GM21717 (cell line): ENCODE data around the gene TEKT5.
"Not testable (repeated sequence)": the region's sequence is repeated elsewhere in the genome, so short reads cannot be mapped to it uniquely, and the experiment has no call there.

Experiments used
- ATAC-seq: cut with Tn5 transposase; IDR thresholded peaks from one replicate; pipeline ENCODE4 v1.9.1; 2021; ENCODE audit warnings: mild to moderate bottlenecking, moderate library complexity; ENCODE audit not compliant: unreplicated experiment

The TEKT5 gene

GRCh38 chr16:10635365-10636021 lies 59.2 kb downstream of the TEKT5 start:
- ATAC-seq = no peak

- not testable (repeated sequence) for ATAC-seq
Measured at GRCh38 chr16:10633429-10633828, 61.3 kb downstream of the TEKT5 start.

GRCh38 chr16:10631886-10632285 lies 62.8 kb downstream of the TEKT5 start:
- no peak for ATAC-seq

- no peak for ATAC-seq
Measured at GRCh38 chr16:10629592-10629963, 65.2 kb downstream of the TEKT5 start.

- no peak for ATAC-seq
Measured at GRCh38 chr16:10625595-10626357, 69.0 kb downstream of the TEKT5 start.

- no peak for ATAC-seq
Measured at GRCh38 chr16:10624527-10624926, 70.2 kb downstream of the TEKT5 start.

GRCh38 chr16:10623059-10623458 lies 71.7 kb downstream of the TEKT5 start:
- no peak for ATAC-seq

- ATAC-seq = no peak
Measured at GRCh38 chr16:10622036-10622921, 72.5 kb downstream of the TEKT5 start.

- not testable (repeated sequence) for ATAC-seq
Measured at GRCh38 chr16:10621216-10621949, 73.3 kb downstream of the TEKT5 start.

- ATAC-seq = no peak
Measured at GRCh38 chr16:10620120-10620519, 74.6 kb downstream of the TEKT5 start.

- no peak for ATAC-seq
Measured at GRCh38 chr16:10619271-10619849, 75.4 kb downstream of the TEKT5 start.

GRCh38 chr16:10618710-10619209 lies 76.0 kb downstream of the TEKT5 start:
- no peak for ATAC-seq

GRCh38 chr16:10617662-10618420 lies 76.9 kb downstream of the TEKT5 start:
- ATAC-seq = no peak

GRCh38 chr16:10616756-10617640 lies 77.7 kb downstream of the TEKT5 start:
- ATAC-seq = no peak

GRCh38 chr16:10616419-10616755 lies 78.3 kb downstream of the TEKT5 start:
- ATAC-seq = no peak

GRCh38 chr16:10614685-10615084 lies 80.0 kb downstream of the TEKT5 start:
- no peak for ATAC-seq

GRCh38 chr16:10613785-10614485 lies 80.8 kb downstream of the TEKT5 start:
- no peak for ATAC-seq

GRCh38 chr16:10612649-10613179 lies 82.0 kb downstream of the TEKT5 start:
- no peak for ATAC-seq
